CD4-positive, alpha-beta T cell (primary cell): ENCODE measurements around the gene SLC24A3. TPM values are rescaled to one million over a fixed set of nuclear protein-coding genes. Genes with fewer than 3 reads are reported as not detected.

Experiments used
- ATAC-seq: fragments of 200-7000 bp; cut with Tn5 transposase; one replicate; pipeline ENCODE4 v1.10.0; 2022; ENCODE audit warnings: mild to moderate bottlenecking; ENCODE audit not compliant: poor library complexity
- CTCF ChIA-PET: fragments of 350-600 bp; sonication (Branson Sonifier 250); formaldehyde crosslinking; loops from one replicate; lab custom pipeline; 2021; ENCODE audit warnings: antibody characterized with exemption, inconsistent platforms; lab: Charles Lee
- POLR2A ChIA-PET: fragments of 350-600 bp; sonication (Branson Sonifier 250); formaldehyde crosslinking; loops from one replicate; lab custom pipeline; 2021; ENCODE audit warnings: antibody characterized with exemption, inconsistent platforms; lab: Charles Lee
- DNase-seq, 14 experiments: peaks; one replicate each; pipeline ENCODE4 v3.0.0-alpha.2; 2013 to 2020; ENCODE audit warnings: mixed read lengths in 2 of 14
- H3K27ac ChIP-seq, 2 donors: one replicate each; pipeline versions ENCODE4 v1.5.1 to v1.7.0; 2013; ENCODE audit warnings: low read length in 2 of 2, low read depth in 1 of 2, mild to moderate bottlenecking in 1 of 2
- H3K27me3 ChIP-seq, 2 experiments: 1 replicate in 1 of 2; 2 replicates in 1 of 2; pipeline versions ENCODE4 v1.6.1 to v1.7.0; 2013; ENCODE audit warnings: low read length in 2 of 2, control low read depth in 1 of 2, mild to moderate bottlenecking in 1 of 2, moderate library complexity in 1 of 2; ENCODE audit not compliant: insufficient read depth in 2 of 2, control insufficient read depth in 1 of 2
- H3K36me3 ChIP-seq: one replicate; pipeline ENCODE4 v1.6.1; 2013; ENCODE audit warnings: low read length, control low read depth; ENCODE audit not compliant: insufficient read depth
- H3K4me1 ChIP-seq: one replicate; pipeline ENCODE4 v1.6.1; 2013; ENCODE audit warnings: low read length, control low read depth; ENCODE audit not compliant: insufficient read depth
- H3K4me3 ChIP-seq: one replicate; pipeline ENCODE4 v1.5.1; 2013; ENCODE audit warnings: mild to moderate bottlenecking, low read length, moderate library complexity
- H3K9me3 ChIP-seq, 2 experiments: 1 replicate in 1 of 2; 2 replicates in 1 of 2; pipeline versions ENCODE4 v1.6.1 to v1.7.0; 2013; ENCODE audit warnings: low read length in 2 of 2, mild to moderate bottlenecking in 2 of 2, control low read depth in 1 of 2, moderate library complexity in 1 of 2; ENCODE audit not compliant: control insufficient read depth in 1 of 2, insufficient read depth in 1 of 2
- H3K27ac Mint-ChIP-seq: one replicate; pipeline ENCODE4 v1.8.0; 2020; ENCODE audit warnings: mixed read lengths
- H3K27me3 Mint-ChIP-seq: one replicate; pipeline ENCODE4 v1.8.0; 2021; ENCODE audit warnings: mixed read lengths
- H3K36me3 Mint-ChIP-seq: one replicate; pipeline ENCODE4 v1.8.0; 2021; ENCODE audit warnings: low read depth, mixed read lengths
- H3K4me1 Mint-ChIP-seq: one replicate; pipeline ENCODE4 v1.8.0; 2021; ENCODE audit warnings: low read depth, mixed read lengths
- H3K4me3 Mint-ChIP-seq: one replicate; pipeline ENCODE4 v1.8.0; 2020; ENCODE audit warnings: mild to moderate bottlenecking, mixed read lengths
- H3K9me3 Mint-ChIP-seq: one replicate; pipeline ENCODE4 v1.8.0; 2020; ENCODE audit warnings: mixed read lengths
- CTCF ChIP-seq: fragments of 200-600 bp; IDR thresholded peaks from one replicate; pipeline ENCODE4 v1.8.0; 2022; ENCODE audit warnings: antibody characterized with exemption, mild to moderate bottlenecking
- intact Hi-C, 2 experiments: fragments of 100-400 bp; cut with DNase I in 1 of 2; cut with micrococcal nuclease in 1 of 2; formaldehyde crosslinking; loops; one replicate each; pipeline versions ENCODE4 v1.15.1 to v1.9.0; 2023 to 2025; cut with DNase I, micrococcal nuclease
- total RNA-seq, 174 experiments: library from RNA in 2 of 174; stranded (reverse) in 2 of 174; gene quantifications; one replicate each; pipeline ENCODE4 v1.2.3 and lab custom pipeline; 2021 to 2026

The SLC24A3 gene
- total RNA-seq, 2 experiments from 2014 or later: not detected

GRCh38 chr20:19427480-19427879, 215.0 kb downstream of the SLC24A3 start:
- Mint-ChIP-seq H3K9me3 (no peaks in the 10 kb centered on the region), H3K4me3 (no peak overlapping the region), H3K4me1 (no peaks in the 10 kb centered on the region), H3K36me3 (no peaks in the 10 kb centered on the region), H3K27ac (no peak overlapping the region), H3K27me3 (no peaks in the 10 kb centered on the region)
- intact Hi-C loops: no loop called here
- TF ChIP-seq CTCF: no peak
- CTCF ChIA-PET: no interaction called here
- Histone ChIP-seq H3K27ac (no peak overlapping the region), H3K4me3 (no peak overlapping the region), H3K27me3 (no peaks in the 10 kb centered on the region), H3K9me3 (peaks cover 0 to 6% of the 10 kb centered on the region in 2 experiments), H3K4me1 (no peaks in the 10 kb centered on the region), H3K36me3 (no peaks in the 10 kb centered on the region)
- POLR2A ChIA-PET: no interaction called here
- no peak for ATAC-seq
- DNase-seq: no peak

- Histone ChIP-seq H3K27ac (no peak overlapping the region), H3K9me3 (peaks cover 0 to 3% of the 10 kb centered on the region in 2 experiments), H3K36me3 (no peaks in the 10 kb centered on the region), H3K4me3 (no peak overlapping the region), H3K27me3 (no peaks in the 10 kb centered on the region), H3K4me1 (no peaks in the 10 kb centered on the region)
- H3K27ac Mint-ChIP-seq: no peak overlapping the region
- CTCF ChIA-PET: no interaction called here
- no peak for DNase-seq
- no peaks in the 10 kb centered on the region for H3K27me3 Mint-ChIP-seq
- intact Hi-C loops: no loop called here
- no peak for ATAC-seq
- TF ChIP-seq CTCF: no peak
- no peaks in the 10 kb centered on the region for H3K36me3 Mint-ChIP-seq
- POLR2A ChIA-PET: no interaction called here
- H3K4me1 Mint-ChIP-seq: no peaks in the 10 kb centered on the region
- H3K4me3 Mint-ChIP-seq: no peak overlapping the region
- H3K9me3 Mint-ChIP-seq: no peaks in the 10 kb centered on the region
Measured at GRCh38 chr20:19427913-19428312, 215.5 kb downstream of the SLC24A3 start.

GRCh38 chr20:19428324-19428723, 215.9 kb downstream of the SLC24A3 start:
- no peak for ATAC-seq
- Histone ChIP-seq H3K27me3 (no peaks in the 10 kb centered on the region), H3K27ac (no peak overlapping the region), H3K9me3 (no peaks in the 10 kb centered on the region), H3K36me3 (no peaks in the 10 kb centered on the region), H3K4me3 (no peak overlapping the region), H3K4me1 (no peaks in the 10 kb centered on the region)
- no peaks in the 10 kb centered on the region for H3K9me3 Mint-ChIP-seq
- peak in 2 of 14 experiments; percentile 13 to 16 for DNase-seq
- intact Hi-C loops: no loop called here
- H3K4me1 Mint-ChIP-seq: no peaks in the 10 kb centered on the region
- no peak overlapping the region for H3K27ac Mint-ChIP-seq
- H3K36me3 Mint-ChIP-seq: no peaks in the 10 kb centered on the region
- TF ChIP-seq CTCF: no peak
- no peak overlapping the region for H3K4me3 Mint-ChIP-seq
- CTCF ChIA-PET: no interaction called here
- POLR2A ChIA-PET: no interaction called here
- no peaks in the 10 kb centered on the region for H3K27me3 Mint-ChIP-seq
